ENCODE data around the gene PPM1J.

DNA sequence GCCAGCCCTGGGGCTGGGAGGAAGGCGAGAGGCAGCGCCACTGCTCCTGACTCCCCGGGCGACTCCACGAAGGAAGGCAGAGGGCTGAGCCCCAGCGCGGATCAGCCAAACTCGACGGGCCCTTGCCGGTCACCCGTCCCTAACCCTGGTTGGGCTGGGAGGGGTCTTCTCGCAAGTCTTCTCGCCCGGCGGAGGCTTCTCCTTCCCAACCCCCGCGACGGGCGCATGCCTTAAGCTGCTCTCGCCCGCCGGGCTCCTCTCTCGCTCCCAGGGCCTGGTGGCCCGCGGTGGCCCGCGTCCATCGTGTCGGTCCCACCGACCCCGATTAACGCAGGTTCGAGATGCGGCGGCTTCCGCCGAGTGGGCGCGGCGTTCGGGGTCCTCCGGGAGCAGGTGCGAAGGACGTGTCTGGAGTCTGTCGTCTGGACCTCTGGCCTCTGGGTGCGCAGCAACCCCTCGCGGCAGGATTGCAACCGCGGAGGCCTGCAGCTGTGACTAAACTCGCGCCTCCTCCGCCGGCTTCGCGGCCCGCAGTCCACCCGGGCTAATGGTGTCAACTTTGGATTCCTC lies 29.0 kb upstream of the PPM1J start:
- TF ChIP-seq EZH2 (IDR thresholded peaks at IDR 0.05; ENCODE audit: insufficient read depth, poor library complexity, severe bottlenecking): no peak
- no peak for TF ChIP-seq EZH2phosphoT487 (IDR thresholded peaks at IDR 0.05; ENCODE audit: insufficient read depth, low read depth)
